Kidney (tissue), 14 donors: Measurements from ENCODE around the gene MBOAT2. TPM values are rescaled to one million over a fixed set of nuclear protein-coding genes. Genes with fewer than 3 reads are reported as not detected.
"Not testable (repeated sequence)": the region's sequence is repeated elsewhere in the genome, so short reads cannot be mapped to it uniquely, and the experiment has no call there.

Experiments
- DNase-seq, 5 donors: peaks; one replicate each; pipeline ENCODE4 v3.0.0-alpha.2; 2013 to 2020
- FAIRE-seq: peaks from 2 replicates; lab custom pipeline; 2012; peaks lifted over from hg19 to GRCh38; lab: Jason Lieb, UNC
- H3K27ac ChIP-seq, 2 donors: one replicate each; pipeline ENCODE4 v1.7.0; 2013; ENCODE audit warnings: low read depth in 2 of 2, low read length in 2 of 2, inconsistent platforms in 1 of 2
- H3K27me3 ChIP-seq: one replicate; pipeline ENCODE4 v1.7.1; 2013; ENCODE audit warnings: low read length, inconsistent platforms; ENCODE audit not compliant: control insufficient read depth, insufficient read depth
- H3K36me3 ChIP-seq, 3 donors: one replicate each; pipeline versions ENCODE4 v1.7.0 to v1.7.1; 2013; ENCODE audit warnings: low read length in 3 of 3, control low read depth in 1 of 3, inconsistent platforms in 1 of 3; ENCODE audit not compliant: insufficient read depth in 3 of 3, control insufficient read depth in 2 of 3
- H3K4me1 ChIP-seq, 3 donors: one replicate each; pipeline versions ENCODE4 v1.7.0 to v1.7.1; 2013; ENCODE audit warnings: low read length in 3 of 3, inconsistent platforms in 1 of 3, low read depth in 1 of 3; ENCODE audit not compliant: control insufficient read depth in 2 of 3, insufficient read depth in 2 of 3
- H3K4me3 ChIP-seq, 3 donors: one replicate each; pipeline versions ENCODE4 v1.7.0 to v1.8.1; 2013; ENCODE audit warnings: low read length in 3 of 3, control low read depth in 1 of 3, inconsistent platforms in 1 of 3
- H3K9ac ChIP-seq, 3 donors: one replicate each; pipeline versions ENCODE4 v1.7.0 to v1.7.1; 2013; ENCODE audit warnings: low read length in 3 of 3, control low read depth in 1 of 3, inconsistent platforms in 1 of 3
- H3K9me3 ChIP-seq, 3 donors: one replicate each; pipeline versions ENCODE4 v1.7.0 to v1.7.1; 2013; ENCODE audit warnings: low read length in 3 of 3, control low read depth in 1 of 3, inconsistent platforms in 1 of 3; ENCODE audit not compliant: control insufficient read depth in 2 of 3, insufficient read depth in 1 of 3
- intact Hi-C: fragments of 100-400 bp; cut with DNase I; formaldehyde crosslinking; loops from one replicate; pipeline ENCODE4 v1.11.1; 2022
- polyA plus RNA-seq: library from polyadenylated mRNA; stranded (reverse); fragments of 350-450 nt; fragmentation: Illumina TruSeq; extraction: RNeasy Lipid Tissue Mini Kit (QIAGEN cat#74804); gene quantifications from one replicate; pipeline ENCODE4 v1.2.3, GENCODE V29; 2014; ENCODE audit warnings: low read depth, low replicate concordance; ENCODE audit not compliant: insufficient read depth
- total RNA-seq: library from RNA; stranded (reverse); fragmentation: NEBNext Ultra II Directional; extraction: Animal tissue kit (Norgen Biotek cat#: 25700); gene quantifications from one replicate; pipeline ENCODE4 v1.2.1, GENCODE V29; 2021
- TF ChIP-seq, protein P1 (sequence below): IDR thresholded peaks from 3 replicates; pipeline ENCODE4 v1.5.1; 2012; ENCODE audit warnings: mild to moderate bottlenecking, moderate library complexity, borderline replicate concordance; ENCODE audit not compliant: insufficient read depth; ENCODE audit errors: extremely low read depth
- donor health status: control.
- donor health status: control.
- donor health status: control.
- donor health status: control.
- donor health status: control.
- donor health status: DM: yes; HTN: yes; CAD: no.
- donor health status: Normal renal cell carcinoma (clear cell type).

Gene MBOAT2
- total and polyA plus RNA-seq, 2 donors from 2014 or later = 15.9 to 28.6 TPM

DNA sequence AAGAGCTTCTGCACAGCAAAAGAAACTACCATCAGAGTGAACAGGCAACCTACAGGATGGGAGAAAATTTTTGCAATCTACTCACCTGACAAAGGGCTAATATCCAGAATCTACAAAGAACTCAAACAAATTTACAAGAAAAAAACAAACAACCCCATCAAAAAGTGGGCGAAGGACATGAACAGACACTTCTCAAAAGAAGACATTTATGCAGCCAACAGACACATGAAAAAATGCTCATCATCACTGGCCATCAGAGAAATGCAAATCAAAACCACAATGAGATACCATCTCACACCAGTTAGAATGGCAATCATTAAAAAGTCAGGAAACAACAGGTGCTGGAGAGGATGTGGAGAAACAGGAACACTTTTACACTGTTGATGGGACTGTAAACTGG lies 30.9 kb downstream of the MBOAT2 start:
- H3K4me1 ChIP-seq, H3K27ac ChIP-seq, H3K4me3 ChIP-seq, H3K36me3 ChIP-seq, DNase-seq, H3K9me3 ChIP-seq, intact Hi-C loops, H3K9ac ChIP-seq, H3K27me3 ChIP-seq, FAIRE-seq: not testable (repeated sequence)

DNA sequence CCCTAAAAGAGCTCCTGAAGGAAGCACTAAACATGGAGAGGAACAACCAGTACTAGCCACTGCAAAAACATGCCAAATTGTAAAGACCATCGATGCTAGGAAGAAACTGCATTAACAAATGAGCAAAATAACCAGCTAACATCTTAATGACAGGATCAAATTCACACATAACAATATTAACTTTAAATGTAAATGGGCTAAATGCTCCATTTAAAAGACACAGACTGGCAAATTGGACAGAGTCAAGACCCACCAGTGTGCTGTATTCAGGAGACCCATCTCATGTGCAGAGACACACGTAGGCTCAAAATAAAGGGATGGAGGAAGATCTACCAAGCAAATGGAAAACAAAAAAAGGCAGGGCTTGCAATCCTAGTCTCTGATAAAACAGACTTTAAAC lies 34.1 kb downstream of the MBOAT2 start:
- H3K4me3 ChIP-seq, H3K9me3 ChIP-seq, intact Hi-C loops, H3K27ac ChIP-seq, H3K4me1 ChIP-seq, DNase-seq, H3K27me3 ChIP-seq, H3K36me3 ChIP-seq, FAIRE-seq, H3K9ac ChIP-seq: not testable (repeated sequence)

- no peaks in the 10 kb centered on the region for H3K27me3 ChIP-seq
- no peak overlapping the region for H3K9ac ChIP-seq
- FAIRE-seq = no peak
- no peaks in the 10 kb centered on the region for H3K9me3 ChIP-seq
- no peaks in the 10 kb centered on the region for H3K36me3 ChIP-seq
- no peak for DNase-seq
- TF ChIP-seq, protein P1, sequence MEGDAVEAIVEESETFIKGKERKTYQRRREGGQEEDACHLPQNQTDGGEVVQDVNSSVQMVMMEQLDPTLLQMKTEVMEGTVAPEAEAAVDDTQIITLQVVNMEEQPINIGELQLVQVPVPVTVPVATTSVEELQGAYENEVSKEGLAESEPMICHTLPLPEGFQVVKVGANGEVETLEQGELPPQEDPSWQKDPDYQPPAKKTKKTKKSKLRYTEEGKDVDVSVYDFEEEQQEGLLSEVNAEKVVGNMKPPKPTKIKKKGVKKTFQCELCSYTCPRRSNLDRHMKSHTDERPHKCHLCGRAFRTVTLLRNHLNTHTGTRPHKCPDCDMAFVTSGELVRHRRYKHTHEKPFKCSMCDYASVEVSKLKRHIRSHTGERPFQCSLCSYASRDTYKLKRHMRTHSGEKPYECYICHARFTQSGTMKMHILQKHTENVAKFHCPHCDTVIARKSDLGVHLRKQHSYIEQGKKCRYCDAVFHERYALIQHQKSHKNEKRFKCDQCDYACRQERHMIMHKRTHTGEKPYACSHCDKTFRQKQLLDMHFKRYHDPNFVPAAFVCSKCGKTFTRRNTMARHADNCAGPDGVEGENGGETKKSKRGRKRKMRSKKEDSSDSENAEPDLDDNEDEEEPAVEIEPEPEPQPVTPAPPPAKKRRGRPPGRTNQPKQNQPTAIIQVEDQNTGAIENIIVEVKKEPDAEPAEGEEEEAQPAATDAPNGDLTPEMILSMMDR = no peak
- no peak overlapping the region for H3K4me3 ChIP-seq
- intact Hi-C loops = no loop called here
- no peak overlapping the region for H3K27ac ChIP-seq
- H3K4me1 ChIP-seq = no peaks in the 10 kb centered on the region
These were observed 37.2 kb downstream of the MBOAT2 start for GRCh38 chr2:8966123-8966908.

GRCh38 chr2:8965216-8965969 lies 38.1 kb downstream of the MBOAT2 start:
- intact Hi-C loops = no loop called here
- Histone ChIP-seq H3K9me3 (no peaks in the 10 kb centered on the region), H3K27me3 (no peaks in the 10 kb centered on the region), H3K4me1 (no peaks in the 10 kb centered on the region), H3K9ac (no peak overlapping the region), H3K27ac (no peak overlapping the region), H3K4me3 (no peak overlapping the region), H3K36me3 (no peaks in the 10 kb centered on the region)
- TF ChIP-seq, protein P1 = no peak
- DNase-seq (no peak), FAIRE-seq (no peak)
